GM12874 (cell line): ENCODE measurements around the gene HGFAC.

Source experiments
- CTCF ChIP-seq: IDR thresholded peaks from 2 replicates; pipeline ENCODE4 v1.5.1; 2011; ENCODE audit warnings: low read depth, mild to moderate bottlenecking, control low read depth, low read length, moderate library complexity; ENCODE audit not compliant: insufficient read depth

Gene HGFAC

GRCh38 chr4:3436048-3436797 is 5.5 kb upstream of the HGFAC start:
- TF ChIP-seq CTCF = no peak

- no peak for TF ChIP-seq CTCF
These were observed 4.8 kb upstream of the HGFAC start for GRCh38 chr4:3436798-3437581.

GRCh38 chr4:3437582-3437936 is 4.2 kb upstream of the HGFAC start:
- no peak for TF ChIP-seq CTCF

GRCh38 chr4:3437998-3438846 is 3.5 kb upstream of the HGFAC start:
- no peak for TF ChIP-seq CTCF

GRCh38 chr4:3438847-3439180 is 3.0 kb upstream of the HGFAC start:
- no peak for TF ChIP-seq CTCF

GRCh38 chr4:3439391-3439790 is 2.4 kb upstream of the HGFAC start:
- no peak for TF ChIP-seq CTCF

GRCh38 chr4:3440011-3440410 is 1.8 kb upstream of the HGFAC start:
- TF ChIP-seq CTCF = no peak
